Activated CD4-positive, alpha-beta T cell treated with anti-CD3 and anti-CD28 coated beads, Interleukin-2, amount 50 U/mL, for 16 hours (primary cell): ENCODE data around the gene CCDC7.
"Not testable (repeated sequence)": the region's sequence is repeated elsewhere in the genome, so short reads cannot be mapped to it uniquely, and the experiment has no call there.

Experiments used
- DNase-seq: peaks from one replicate; pipeline ENCODE4 v3.0.0-alpha.2; 2020

The CCDC7 gene

DNA sequence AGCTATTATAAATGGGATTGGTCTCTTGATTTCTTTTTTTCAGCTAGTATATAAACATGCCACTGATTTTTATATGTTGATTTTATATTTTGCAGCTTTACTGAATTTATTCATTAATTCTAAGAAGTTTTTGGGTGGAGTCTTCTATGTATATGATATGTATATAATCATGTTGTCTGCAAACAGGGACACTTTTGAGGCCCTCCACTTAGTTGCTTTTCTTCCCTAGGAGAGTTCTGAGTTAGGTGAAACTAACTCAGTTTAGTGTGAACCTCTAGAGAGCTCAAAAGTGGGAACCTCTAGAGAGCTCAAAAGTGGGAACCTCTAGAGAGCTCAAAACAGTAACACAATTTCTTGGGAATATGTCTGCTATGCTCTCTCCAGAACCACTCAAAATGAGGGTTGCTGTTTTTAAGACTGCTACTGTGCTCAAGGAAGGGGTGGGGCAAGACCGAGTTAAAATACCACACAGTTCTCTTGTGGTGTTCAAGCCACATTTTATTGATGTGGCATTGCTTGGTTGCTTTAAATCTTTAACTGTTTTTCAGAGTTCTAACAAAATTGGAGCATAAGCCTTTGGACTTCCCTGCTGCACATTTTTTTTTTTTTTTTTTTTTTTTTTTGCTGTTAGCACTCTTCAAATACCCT lies 13.2 kb downstream of the CCDC7 start:
- DNase-seq: no peak

GRCh38 chr10:32461203-32461602 lies 15.3 kb downstream of the CCDC7 start:
- no peak for DNase-seq

- DNase-seq: no peak
Observed at GRCh38 chr10:32471232-32471631, 25.3 kb downstream of the CCDC7 start.

- DNase-seq: no peak
Observed at GRCh38 chr10:32477499-32477898, 31.6 kb downstream of the CCDC7 start.

DNA sequence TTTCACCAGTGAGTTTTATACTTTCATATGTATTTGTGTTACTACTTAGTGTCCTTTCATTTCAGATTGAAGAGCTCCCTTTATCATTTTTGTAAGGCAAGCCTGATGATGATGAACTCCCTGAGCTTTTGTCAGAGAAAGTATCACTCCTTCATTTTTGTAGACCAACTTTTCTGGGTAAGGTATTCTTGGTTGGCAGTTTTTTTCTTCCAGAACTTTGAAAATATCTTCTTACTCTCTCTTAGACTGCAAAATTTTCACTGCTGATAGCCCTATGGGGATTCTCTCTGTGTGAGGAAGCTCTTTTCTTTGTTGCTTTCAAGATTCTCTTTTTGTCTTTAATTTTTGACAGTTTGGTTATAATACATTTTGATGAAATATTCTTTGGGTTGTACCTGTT lies 35.7 kb downstream of the CCDC7 start:
- no peak for DNase-seq

DNA sequence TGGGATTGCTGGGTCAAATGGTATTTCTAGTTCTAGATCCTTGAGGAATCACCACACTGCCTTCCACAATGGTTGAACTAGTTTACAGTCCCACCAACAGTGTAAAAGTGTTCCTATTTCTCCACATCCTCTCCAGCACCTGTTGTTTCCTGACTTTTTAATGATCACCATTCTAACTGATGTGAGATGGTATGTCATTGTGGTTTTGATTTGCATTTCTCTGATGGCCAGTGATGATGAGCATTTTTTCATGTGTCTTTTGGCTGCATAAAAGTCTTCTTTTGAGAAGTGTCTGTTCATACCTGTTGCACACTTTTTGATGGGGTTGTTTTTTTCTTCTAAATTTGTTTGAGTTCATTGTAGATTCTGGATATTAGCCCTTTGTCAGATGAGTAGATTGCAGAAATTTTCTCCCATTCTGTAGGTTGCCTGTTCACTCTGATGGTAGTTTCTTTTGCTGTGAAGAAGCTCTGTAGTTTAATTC lies 37.1 kb downstream of the CCDC7 start:
- not testable (repeated sequence) for DNase-seq

DNA sequence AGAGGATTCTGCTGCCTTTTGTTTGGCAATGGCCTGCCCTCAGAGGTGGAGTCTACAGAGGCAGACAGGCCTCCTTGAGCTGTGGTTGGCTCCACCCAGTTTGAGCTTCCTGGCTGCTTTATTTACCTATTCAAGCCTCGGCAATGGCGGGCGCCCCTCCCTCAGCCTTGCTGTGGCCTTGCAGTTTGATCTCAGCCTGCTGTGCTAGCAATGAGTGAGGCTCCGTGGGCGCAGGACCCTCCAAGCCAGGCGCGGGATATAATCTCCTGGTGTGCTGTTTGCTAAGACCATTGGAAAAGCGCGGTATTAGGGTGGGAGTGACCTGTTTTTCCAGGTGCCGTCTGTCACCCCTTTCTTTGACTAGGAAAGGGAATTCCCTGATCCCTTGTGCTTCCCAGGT lies 42.1 kb downstream of the CCDC7 start:
- DNase-seq: not testable (repeated sequence)

GRCh38 chr10:32489158-32489557 lies 43.2 kb downstream of the CCDC7 start:
- no peak for DNase-seq

DNA sequence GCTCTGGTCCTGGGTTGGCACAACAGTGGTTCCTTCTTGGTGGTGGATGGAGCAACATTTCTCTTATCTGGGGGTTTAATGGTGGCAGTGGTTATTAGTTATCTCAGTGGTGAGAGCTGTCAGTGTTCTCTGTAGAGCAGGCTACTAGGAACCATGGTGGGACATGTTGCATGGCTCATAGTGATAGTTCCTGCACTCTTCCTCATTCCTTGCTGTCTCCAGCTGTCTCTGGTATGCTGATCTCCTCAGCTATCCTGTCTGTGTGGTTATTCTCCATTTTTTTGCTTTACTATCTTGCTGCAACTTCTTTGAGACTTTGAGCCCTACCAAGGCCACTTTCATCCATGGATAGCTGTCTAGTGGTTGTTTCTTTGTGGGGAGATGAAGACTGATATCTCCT lies 44.0 kb downstream of the CCDC7 start:
- no peak for DNase-seq

DNA sequence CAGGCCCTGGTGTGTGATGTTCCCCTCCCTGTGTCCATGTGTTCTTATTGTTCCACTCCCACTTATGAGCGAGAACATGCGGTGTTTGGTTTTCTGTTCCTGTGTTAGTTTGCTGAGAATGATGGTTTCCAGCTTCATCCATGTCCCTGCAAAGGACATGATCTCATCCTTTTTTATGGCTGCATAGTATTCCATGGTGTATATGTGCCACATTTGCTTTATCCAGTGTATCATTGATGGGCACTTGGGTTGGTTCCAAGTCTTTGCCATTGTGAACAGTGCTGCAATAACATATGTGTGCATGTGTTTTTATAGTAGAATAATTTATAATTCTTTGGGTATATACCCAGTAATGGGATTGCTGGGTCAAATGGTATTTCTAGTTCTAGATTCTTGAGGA lies 48.6 kb downstream of the CCDC7 start:
- not testable (repeated sequence) for DNase-seq

GRCh38 chr10:32500136-32500535 lies 54.2 kb downstream of the CCDC7 start:
- not testable (repeated sequence) for DNase-seq

- no peak for DNase-seq
Observed at GRCh38 chr10:32501906-32502305, 56.0 kb downstream of the CCDC7 start.

DNA sequence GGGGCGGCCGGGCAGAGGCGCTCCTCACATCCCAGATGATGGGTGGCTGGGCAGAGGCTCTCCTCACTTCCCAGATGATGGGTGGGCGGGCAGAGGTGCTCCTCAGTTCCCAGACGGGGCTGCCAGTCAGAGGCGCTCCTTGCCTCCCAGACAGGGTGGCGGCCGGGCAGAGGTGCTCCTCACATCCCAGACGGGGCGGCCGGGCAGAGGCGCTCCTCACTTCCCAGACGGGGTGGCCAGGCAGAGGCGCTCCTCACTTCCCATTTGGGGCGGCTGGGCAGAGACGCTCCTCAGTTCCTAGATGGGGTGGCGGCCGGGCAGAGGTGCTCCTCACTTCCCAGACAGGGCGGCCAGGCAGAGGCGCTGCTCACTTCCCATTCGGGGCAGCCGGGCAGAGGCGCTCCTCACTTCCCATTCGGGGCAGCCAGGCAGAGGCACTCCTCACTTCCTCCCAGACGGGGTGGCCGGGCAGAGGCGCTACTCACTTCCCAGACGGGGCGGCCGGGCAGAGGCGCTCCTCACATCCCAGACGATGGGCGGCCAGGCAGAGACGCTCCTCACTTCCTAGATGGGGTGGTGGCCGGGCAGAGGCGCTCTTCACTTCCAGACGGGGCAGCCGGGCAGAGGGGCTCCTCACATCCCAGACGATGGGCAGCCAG lies 60.0 kb downstream of the CCDC7 start:
- not testable (repeated sequence) for DNase-seq

DNA sequence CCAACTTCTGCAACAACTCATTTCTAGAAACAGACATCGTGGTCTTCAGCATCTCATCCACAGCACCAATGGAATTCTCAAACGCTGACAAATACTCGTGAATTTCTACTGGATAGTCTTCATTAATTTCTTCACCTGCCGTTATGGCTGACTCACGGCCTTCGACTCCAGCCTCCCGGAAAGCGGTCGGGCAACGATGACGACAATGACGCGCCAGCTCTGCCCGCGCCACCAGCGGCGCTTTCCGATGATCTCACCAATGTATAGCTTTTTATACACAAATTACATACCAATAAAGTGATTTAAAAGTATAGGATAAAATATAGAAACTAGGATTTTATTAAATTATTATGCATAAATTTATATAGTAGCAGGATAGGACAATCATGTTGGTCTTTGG lies 65.7 kb downstream of the CCDC7 start:
- no peak for DNase-seq

- no peak for DNase-seq
Observed at GRCh38 chr10:32516567-32517495, 70.9 kb downstream of the CCDC7 start.

DNA sequence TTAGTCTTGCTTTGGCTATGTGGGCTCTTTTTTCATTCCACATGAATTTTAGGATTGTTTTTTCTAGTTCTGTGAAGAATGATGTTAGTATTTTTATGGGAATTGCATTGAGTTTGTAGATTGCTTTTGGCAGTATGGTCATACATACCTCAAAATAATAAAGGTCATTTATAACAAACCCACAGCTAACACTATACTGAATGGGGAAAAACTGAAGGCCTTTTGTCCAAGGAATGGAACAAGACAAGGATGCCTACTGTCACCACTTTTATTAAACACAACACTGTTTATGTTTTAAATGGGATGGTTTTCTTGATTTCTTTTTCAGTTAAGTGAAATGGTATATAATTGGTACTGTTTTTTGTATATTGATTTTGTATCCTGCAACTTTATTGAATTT lies 84.3 kb downstream of the CCDC7 start:
- DNase-seq: no peak

DNA sequence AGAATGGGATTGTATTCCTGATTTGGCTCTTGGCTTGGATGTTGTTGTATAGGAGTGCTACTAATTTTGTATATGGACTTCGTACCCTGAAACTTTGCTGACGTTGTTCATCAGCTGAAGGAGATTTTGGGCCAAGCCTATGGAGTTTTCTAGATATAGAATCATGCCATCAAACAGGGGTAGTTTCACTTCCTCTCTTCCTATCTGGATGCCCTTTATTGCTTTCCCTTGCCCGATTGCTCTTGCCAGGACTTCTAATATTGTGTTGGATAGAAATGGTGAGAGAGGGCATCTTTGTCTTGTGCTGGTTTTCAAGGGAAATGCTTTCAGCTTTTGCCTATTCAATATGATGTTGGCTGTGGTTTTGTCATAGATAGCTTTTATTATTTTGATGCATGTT lies 92.3 kb downstream of the CCDC7 start:
- DNase-seq: no peak

- DNase-seq: no peak
Observed at GRCh38 chr10:32540691-32541470, 94.9 kb downstream of the CCDC7 start.

DNA sequence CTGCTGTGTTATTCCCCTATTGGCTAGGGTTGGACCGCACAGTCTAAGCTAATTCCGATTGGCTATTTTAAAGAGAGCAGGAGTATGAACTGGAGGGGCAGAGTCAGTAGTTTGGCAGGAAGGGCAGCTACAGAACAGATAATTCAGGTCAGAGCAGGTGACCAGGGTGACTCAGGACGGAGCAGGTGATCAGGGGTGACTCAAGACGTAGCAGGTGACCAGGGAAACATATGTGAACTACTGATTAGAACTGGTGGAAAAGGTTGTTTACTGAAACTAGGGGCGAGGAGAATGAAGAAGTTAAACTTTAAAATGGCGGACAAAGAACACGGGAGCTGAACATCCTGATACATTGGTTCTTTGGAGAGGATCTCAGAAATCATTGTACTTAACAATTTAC lies 102.3 kb downstream of the CCDC7 start:
- DNase-seq: no peak

DNA sequence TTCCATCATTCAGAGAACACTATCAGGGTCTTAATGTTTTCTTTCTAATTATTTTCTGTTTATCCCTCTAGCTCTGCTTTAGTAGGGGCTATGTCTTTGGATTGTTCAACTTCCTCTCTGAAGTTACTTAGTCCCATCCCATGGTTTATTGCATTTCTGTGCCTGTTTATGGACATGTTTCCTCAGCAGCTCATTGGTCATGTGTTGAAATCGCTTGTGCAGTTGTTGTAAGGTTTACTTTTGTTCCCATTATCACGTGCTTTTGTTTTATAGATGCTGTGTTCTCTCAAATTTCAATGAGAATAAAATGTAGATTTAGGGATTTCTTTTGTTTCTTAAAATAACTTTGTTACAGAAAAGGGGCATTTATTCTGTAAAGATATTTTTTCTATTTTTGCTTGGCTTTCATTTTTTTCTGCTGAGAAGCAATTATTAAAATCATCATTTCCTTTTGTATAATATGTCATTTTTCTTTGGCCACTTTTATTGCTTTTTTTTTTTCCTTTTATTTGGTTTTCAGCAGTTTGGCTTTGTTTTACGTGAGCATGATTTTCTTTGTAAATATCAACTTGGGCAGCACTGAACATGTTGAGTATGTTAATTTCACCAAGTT lies 110.9 kb downstream of the CCDC7 start:
- no peak for DNase-seq

DNA sequence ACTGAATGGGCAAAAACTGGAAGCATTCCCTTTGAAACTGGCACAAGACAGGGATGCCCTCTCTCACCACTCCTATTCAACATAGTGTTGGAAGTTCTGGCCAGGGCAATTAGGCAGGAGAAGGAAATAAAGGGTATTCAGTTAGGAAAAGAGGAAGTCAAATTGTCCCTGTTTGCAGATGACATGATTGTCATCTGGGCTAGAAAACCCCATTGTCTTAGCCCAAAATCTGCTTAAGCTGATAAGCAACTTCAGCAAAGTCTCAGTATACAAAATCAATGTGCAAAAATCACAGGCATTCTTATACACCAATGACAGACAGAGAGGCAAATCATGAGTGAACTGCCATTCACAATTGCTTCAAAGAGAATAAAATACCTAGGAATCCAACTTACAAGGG lies 116.8 kb downstream of the CCDC7 start:
- DNase-seq: not testable (repeated sequence)

DNA sequence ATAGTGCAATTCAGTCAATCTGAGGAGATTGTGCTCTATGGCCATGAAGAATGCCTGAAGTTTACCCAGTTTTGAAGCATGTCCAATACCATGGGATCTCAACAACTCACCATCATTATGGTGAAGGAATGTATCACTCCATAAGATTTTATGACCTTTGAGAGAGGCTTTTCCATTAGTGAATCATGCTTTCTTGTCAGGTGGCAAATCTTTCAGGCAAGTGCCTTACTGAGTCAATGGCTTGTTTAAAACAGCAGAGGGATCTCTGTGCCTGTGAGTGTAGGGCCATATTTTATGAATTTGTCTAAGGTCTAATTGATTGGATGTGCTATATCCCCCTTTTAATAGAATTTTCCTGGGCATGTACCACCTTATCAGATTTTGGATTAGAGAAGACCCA lies 131.5 kb downstream of the CCDC7 start:
- no peak for DNase-seq
